Measurements from ENCODE around the gene DHRS2. TPM values are rescaled to one million over a fixed set of nuclear protein-coding genes. Genes with fewer than 3 reads are reported as not detected.

Gene DHRS2
- total and polyA plus RNA-seq, 2 of the 4 experiments (the other 2 are of a cell fraction): 0.12 to 0.18 TPM

DNA sequence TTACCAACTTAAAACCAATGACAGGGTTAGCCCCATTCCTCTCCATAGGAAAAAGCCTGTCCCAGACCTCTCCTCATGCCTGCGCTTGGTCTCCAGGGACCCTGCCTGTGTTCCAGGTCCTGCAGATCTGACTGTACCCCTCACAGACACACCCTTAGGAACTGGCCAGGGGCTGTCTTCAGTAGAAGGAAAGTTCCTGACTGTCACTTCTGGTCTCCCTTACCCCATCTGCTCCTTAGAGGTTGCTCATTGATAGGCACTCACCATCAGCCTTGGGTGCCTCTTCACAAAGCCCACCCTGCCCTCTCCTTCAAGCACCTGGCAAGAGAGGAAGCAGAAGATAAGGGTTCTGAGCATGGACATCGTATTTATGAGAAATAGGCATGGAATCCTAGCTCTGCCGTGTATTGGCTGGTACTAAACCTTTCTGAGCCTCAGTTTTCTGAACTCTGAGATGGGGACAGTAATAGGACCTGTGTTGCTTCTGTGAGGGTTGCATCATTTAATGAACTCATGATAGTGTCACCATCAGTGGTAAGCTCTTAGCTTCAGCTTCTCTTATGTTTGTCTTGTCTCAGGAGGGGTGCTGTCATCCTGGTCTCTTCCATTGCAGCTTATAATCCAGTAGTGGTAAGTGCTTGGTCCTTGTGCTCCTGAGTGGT is 7.5 kb downstream of the DHRS2 start:
- ChIA-PET POLR2A (ENCODE audit: unreplicated experiment) (no interaction called here), CTCF (interaction anchor here (1.7 kb wide), 1 partner anchor 12 kb away, joined by 6 read pairs; no protein-coding TSS in a partner anchor)
- BruUV-seq (replicated peaks): no TSS peak

More for the DNA sequence above, 7.5 kb downstream of the DHRS2 start:
- no peaks in the 10 kb centered on the region; the same call in 1 of the 2 replicates for H3K27me3 ChIP-seq (ENCODE audit: control insufficient read depth, insufficient read depth, low read length)
- no peaks in the 10 kb centered on the region for H3K36me3 ChIP-seq (ENCODE audit: control insufficient read depth, insufficient read depth, low read length)
- H3K18ac ChIP-seq (ENCODE audit: low read depth, low read length): no peak overlapping the region
- H3K4ac ChIP-seq (ENCODE audit: low read depth, low read length): no peak overlapping the region
- no peak overlapping the region for H2BK5ac ChIP-seq (ENCODE audit: low read depth, low read length, poor library complexity, severe bottlenecking)
- H4K91ac ChIP-seq (ENCODE audit: insufficient read depth, low read depth, low read length): no peak overlapping the region
- no peak overlapping the region for H3K14ac ChIP-seq (replicated peaks; ENCODE audit: low read depth, low read length)
- WGBS, 2 experiments (ENCODE audit: extremely low coverage in 2 of 2, insufficient read length in 1 of 2): 65% methylated on average over 2 of the region's 3 CpGs; no CpG with 5 or more reads in 1 of the 2 experiments
- no peaks in the 10 kb centered on the region for H3K4me1 ChIP-seq (ENCODE audit: control insufficient read depth, insufficient read depth, low read length)
- no peak overlapping the region for H2BK20ac ChIP-seq (ENCODE audit: low read depth, low read length)
- no peaks in the 10 kb centered on the region for H4K20me1 ChIP-seq (ENCODE audit: insufficient read depth, low read length)
- ATAC-seq (ENCODE audit: low read depth) (no peak), DNase-seq (no peak)
- no peak overlapping the region for H3K9ac ChIP-seq (ENCODE audit: low read depth, low read length)
- dilution Hi-C loops (cut with HindIII; ENCODE audit: low sequenced_read_pairs, unreplicated experiment) (no loop called here), intact Hi-C loops (cut with micrococcal nuclease) (no loop called here), in situ Hi-C loops (cut with MboI; ENCODE audit: low sequenced_read_pairs) (no loop called here)
- H4K5ac ChIP-seq (ENCODE audit: low read depth, low read length): no peak overlapping the region
- no peak overlapping the region for H3K23ac ChIP-seq (ENCODE audit: low read depth, low read length)
- H2AK5ac ChIP-seq (ENCODE audit: low read depth, low read length): no peak overlapping the region
- no peak overlapping the region for H3K56ac ChIP-seq (ENCODE audit: extremely low read depth, insufficient read depth, low read length)
- H3K9me1 ChIP-seq (ENCODE audit: insufficient read depth, low read length): no peaks in the 10 kb centered on the region
- no peak overlapping the region for H2AFZ ChIP-seq (replicated peaks; ENCODE audit: low read length, poor library complexity)
- no peak overlapping the region for H2BK15ac ChIP-seq (ENCODE audit: low read depth, low read length)
- H3K27ac ChIP-seq (ENCODE audit: insufficient read depth, low read length): no peak overlapping the region
- no peak overlapping the region for H2BK120ac ChIP-seq (ENCODE audit: low read depth, low read length)
- H2AK9ac ChIP-seq (replicated peaks; ENCODE audit: low read depth, low read length, poor library complexity): no peak overlapping the region
- no peak overlapping the region for H4K8ac ChIP-seq (ENCODE audit: low read depth in 2 of 2, low read length in 2 of 2)
- no peaks in the 10 kb centered on the region for H3K79me1 ChIP-seq (ENCODE audit: low read depth in 1 of 2, low read length in 2 of 2)
- TF ChIP-seq POLR2A (IDR thresholded peaks at IDR 0.05; ENCODE audit: low read depth, low read length) (no peak), MAZ (IDR thresholded peaks at IDR 0.05; ENCODE audit: borderline replicate concordance, low read depth, low read length) (no peak)
- no peaks in the 10 kb centered on the region for H3K9me3 ChIP-seq (ENCODE audit: control insufficient read depth, insufficient read depth, low read length)
- no peak overlapping the region for H3K4me3 ChIP-seq (ENCODE audit: insufficient read depth, low read depth, low read length)
- no peak overlapping the region for H3K4me2 ChIP-seq (ENCODE audit: low read depth, low read length)
